K562 (cell line): ENCODE measurements around the gene NEURL1.

ENCODE experiments used
- BCLAF1 ChIP-seq, 2 experiments: fragments of 450-650 bp in 1 of 2; IDR thresholded peaks; 2 replicates each; pipeline ENCODE4 v1.6.1; 2011 to 2017; ENCODE audit warnings: low read depth in 2 of 2, antibody characterized with exemption in 1 of 2, borderline replicate concordance in 1 of 2, low read length in 1 of 2, mild to moderate bottlenecking in 1 of 2, mixed read lengths in 1 of 2; ENCODE audit not compliant: control insufficient read depth in 1 of 2
- CBX5 ChIP-seq: IDR thresholded peaks from 2 replicates; pipeline ENCODE4 v1.6.1; 2014; ENCODE audit warnings: low read depth, borderline replicate concordance
- CTCF ChIP-seq, 3 experiments: IDR thresholded peaks in 2 of 3; conservative IDR thresholded peaks in 1 of 3; 2 replicates each; pipeline ENCODE4 v1.5.1; 2011 to 2012; ENCODE audit warnings: low read length in 3 of 3, mild to moderate bottlenecking in 3 of 3, control low read depth in 2 of 3, improper control_type of control experiment in 1 of 3, inconsistent platforms in 1 of 3, low read depth in 1 of 3, mixed read lengths in 1 of 3, moderate library complexity in 1 of 3; ENCODE audit not compliant: insufficient read depth in 2 of 3
- HDAC2 ChIP-seq: fragments of 450-650 bp; IDR thresholded peaks from 2 replicates; pipeline ENCODE4 v1.6.1; 2016; ENCODE audit warnings: mild to moderate bottlenecking
- MAX ChIP-seq: sonication (generic); formaldehyde crosslinking; IDR thresholded peaks from 2 replicates; pipeline ENCODE4 v1.9.0; 2022; ENCODE audit warnings: mild to moderate bottlenecking, missing genetic modification reagents
- MXI1 ChIP-seq: IDR thresholded peaks from 2 replicates; pipeline ENCODE4 v1.6.1; 2011; ENCODE audit warnings: low read depth, mild to moderate bottlenecking, improper control_type of control experiment, low read length
- RCOR1 ChIP-seq, 2 experiments: IDR thresholded peaks; 2 replicates each; pipeline ENCODE4 v1.6.1; 2012; ENCODE audit warnings: low read depth in 2 of 2, low read length in 2 of 2, borderline replicate concordance in 1 of 2, improper control_type of control experiment in 1 of 2
- SIRT6 ChIP-seq: IDR thresholded peaks from one replicate; pipeline ENCODE4 v1.6.1; 2012; ENCODE audit warnings: low read depth, mild to moderate bottlenecking, control low read depth, inconsistent platforms, low read length, moderate library complexity
- THRA ChIP-seq: fragments of 450-650 bp; IDR thresholded peaks from 2 replicates; pipeline ENCODE4 v1.6.1; 2017; ENCODE audit warnings: mild to moderate bottlenecking, moderate library complexity
- ZNF395 ChIP-seq: fragments of 200-800 bp; sonication (Bioruptor generic); IDR thresholded peaks from 2 replicates; pipeline ENCODE4 v1.6.1; 2017; ENCODE audit warnings: missing genetic modification characterization, missing compliant biosample characterization
- ZNF780A ChIP-seq: fragments of 250-450 bp; sonication (Bioruptor Pico); IDR thresholded peaks from 2 replicates; pipeline ENCODE4 v1.5.0; 2021; ENCODE audit warnings: mild to moderate bottlenecking

GRCh38 chr10:103472005-103472404 is 21.5 kb upstream of the NEURL1 start:
- TF ChIP-seq THRA = no peak
- TF ChIP-seq CBX5 = no peak
- TF ChIP-seq ZNF395 = no peak
- TF ChIP-seq HDAC2 = no peak
- TF ChIP-seq SIRT6 = no peak
- no peak for TF ChIP-seq RCOR1 (IDR thresholded peaks at IDR 0.05; ENCODE audit: borderline replicate concordance in 1 of 2, low read depth in 2 of 2, low read length in 2 of 2)
- TF ChIP-seq CTCF (IDR thresholded peaks at IDR 0.05 in 2 of 3, conservative IDR thresholded peaks at IDR 0.05 in 1 of 3; ENCODE audit: insufficient read depth in 2 of 3, low read depth in 1 of 3, low read length in 3 of 3) = no peak
- TF ChIP-seq BCLAF1 (IDR thresholded peaks at IDR 0.05; ENCODE audit: borderline replicate concordance in 1 of 2, control insufficient read depth in 1 of 2, low read depth in 2 of 2, low read length in 1 of 2) = no peak
- no peak for TF ChIP-seq ZNF780A
- TF ChIP-seq MAX = no peak
- TF ChIP-seq MXI1 = no peak
